OCI-LY1 (cell line): ENCODE measurements around the gene ATIC.

Source experiments
- CTCF ChIP-seq: fragments of 200-600 bp; sonication (generic), shearing (Covaris generic); IDR thresholded peaks from 2 replicates; pipeline ENCODE4 v1.5.1; 2017; ENCODE audit warnings: mild to moderate bottlenecking, antibody characterized with exemption, low read length, moderate library complexity, mixed read lengths
- EZH2 ChIP-seq: fragments of 200-600 bp; sonication (generic), shearing (Covaris generic); IDR thresholded peaks from 2 replicates; pipeline ENCODE4 v1.8.0; 2017; ENCODE audit warnings: borderline replicate concordance, mixed run types, mild to moderate bottlenecking, antibody characterized with exemption, low read length, moderate library complexity, mixed read lengths

GRCh38 chr2:215392164-215392563, 80.3 kb downstream of the ATIC start:
- no peak for TF ChIP-seq CTCF
- no peak for TF ChIP-seq EZH2
